NT2/D1 (cell line): ENCODE data around the gene HAUS8.

Experiments
- DNase-seq: peaks from one replicate; pipeline ENCODE4 v3.0.0-alpha.2; 2011; ENCODE audit warnings: low read depth, low spot score
- H3K27me3 ChIP-seq: 2 replicates; pipeline ENCODE4 v1.6.0; 2011; ENCODE audit warnings: mild to moderate bottlenecking; ENCODE audit not compliant: insufficient read length, insufficient read depth
- H3K36me3 ChIP-seq: 2 replicates; pipeline ENCODE4 v1.6.1; 2011; ENCODE audit warnings: mild to moderate bottlenecking, low read length, mixed read lengths; ENCODE audit not compliant: insufficient read depth, insufficient read length
- H3K4me1 ChIP-seq: 2 replicates; pipeline ENCODE4 v1.5.1; 2011; ENCODE audit not compliant: insufficient read depth, insufficient read length
- H3K4me3 ChIP-seq: 2 replicates; pipeline ENCODE4 v1.5.1; 2011; ENCODE audit warnings: low read depth; ENCODE audit not compliant: insufficient read length
- H3K9ac ChIP-seq: 2 replicates; pipeline ENCODE4 v1.6.0; 2011; ENCODE audit warnings: low read depth; ENCODE audit not compliant: insufficient read length
- H3K9me3 ChIP-seq: 2 replicates; pipeline ENCODE4 v1.5.1; 2011; ENCODE audit warnings: mild to moderate bottlenecking, low read length; ENCODE audit not compliant: insufficient read depth
- SUZ12 ChIP-seq: IDR thresholded peaks from 2 replicates; pipeline ENCODE4 v1.6.1; 2011; ENCODE audit not compliant: insufficient read length, insufficient read depth; ENCODE audit errors: extremely low read depth
- YY1 ChIP-seq: IDR thresholded peaks from 2 replicates; pipeline ENCODE4 v1.6.1; 2011; ENCODE audit not compliant: insufficient read length, insufficient read depth
- ZNF274 ChIP-seq: IDR thresholded peaks from 2 replicates; pipeline ENCODE4 v1.6.1; 2011; ENCODE audit warnings: mild to moderate bottlenecking, low read depth, low read length

Gene HAUS8

GRCh38 chr19:17086834-17087233, 11.6 kb upstream of the HAUS8 start:
- DNase-seq: no peak
- H3K27me3 ChIP-seq: no peaks in the 10 kb centered on the region
- no peak overlapping the region for H3K9ac ChIP-seq
- H3K9me3 ChIP-seq: no peaks in the 10 kb centered on the region
- H3K36me3 ChIP-seq: peaks cover 45% of the 10 kb centered on the region
- peaks cover 13% of the 10 kb centered on the region for H3K4me1 ChIP-seq
- H3K4me3 ChIP-seq: no peak overlapping the region
- no peak for TF ChIP-seq YY1
- TF ChIP-seq SUZ12: no peak
- TF ChIP-seq ZNF274: no peak

DNA sequence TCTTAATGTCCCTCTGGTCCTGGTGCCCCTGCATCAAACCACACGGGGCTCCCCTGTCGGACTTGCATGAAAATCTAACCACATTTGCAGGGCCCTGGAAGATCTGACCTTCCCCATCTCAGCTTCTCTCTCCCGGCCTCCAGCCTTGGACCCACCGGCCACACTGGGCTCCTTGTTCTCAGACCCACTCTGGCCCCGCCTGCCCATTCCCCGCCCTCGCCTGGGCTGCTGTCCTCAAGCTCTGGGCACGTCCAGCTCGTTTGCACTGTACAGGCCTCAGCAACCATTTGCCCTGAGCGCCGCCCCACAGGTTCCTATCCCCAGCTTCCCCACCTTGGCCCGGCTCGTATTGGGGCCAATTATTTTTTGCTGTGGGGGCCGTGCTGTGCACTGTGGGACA, 10.9 kb upstream of the HAUS8 start:
- H3K9me3 ChIP-seq: no peaks in the 10 kb centered on the region
- no peak overlapping the region for H3K9ac ChIP-seq
- no peaks in the 10 kb centered on the region for H3K27me3 ChIP-seq
- no peak for DNase-seq
- no peak for TF ChIP-seq YY1
- no peak for TF ChIP-seq ZNF274
- TF ChIP-seq SUZ12: no peak
- H3K4me1 ChIP-seq: peaks cover 8% of the 10 kb centered on the region
- H3K36me3 ChIP-seq: peaks cover 44% of the 10 kb centered on the region
- no peak overlapping the region for H3K4me3 ChIP-seq

GRCh38 chr19:17081672-17082630, 6.7 kb upstream of the HAUS8 start:
- no peak for TF ChIP-seq YY1
- no peak for TF ChIP-seq ZNF274
- no peak for TF ChIP-seq SUZ12
- H3K9ac ChIP-seq: no peak overlapping the region

GRCh38 chr19:17080440-17080801, 5.2 kb upstream of the HAUS8 start:
- H3K4me1 ChIP-seq: peaks cover 28% of the 10 kb centered on the region
- no peak overlapping the region for H3K9ac ChIP-seq
- TF ChIP-seq ZNF274: no peak

More at GRCh38 chr19:17081672-17082630, 6.7 kb upstream of the HAUS8 start:
- peaks cover 29% of the 10 kb centered on the region for H3K4me1 ChIP-seq
- H3K9me3 ChIP-seq: no peaks in the 10 kb centered on the region
- H3K4me3 ChIP-seq: no peak overlapping the region
- no peaks in the 10 kb centered on the region for H3K27me3 ChIP-seq
- DNase-seq: no peak
- H3K36me3 ChIP-seq: peaks cover 48% of the 10 kb centered on the region

GRCh38 chr19:17079710-17080439, 4.6 kb upstream of the HAUS8 start:
- no peak overlapping the region for H3K4me3 ChIP-seq
- no peaks in the 10 kb centered on the region for H3K27me3 ChIP-seq
- TF ChIP-seq ZNF274 (no peak), SUZ12 (no peak), YY1 (no peak)
- peaks cover 33% of the 10 kb centered on the region for H3K36me3 ChIP-seq
- H3K9me3 ChIP-seq: no peaks in the 10 kb centered on the region
- peaks cover 26% of the 10 kb centered on the region for H3K4me1 ChIP-seq
- no peak for DNase-seq
- H3K9ac ChIP-seq: peak overlapping the region; percentile 53

More at GRCh38 chr19:17080440-17080801, 5.2 kb upstream of the HAUS8 start:
- Histone ChIP-seq H3K4me3 (no peak overlapping the region), H3K36me3 (peaks cover 33% of the 10 kb centered on the region), H3K9me3 (no peaks in the 10 kb centered on the region), H3K27me3 (no peaks in the 10 kb centered on the region)
- DNase-seq: no peak

DNA sequence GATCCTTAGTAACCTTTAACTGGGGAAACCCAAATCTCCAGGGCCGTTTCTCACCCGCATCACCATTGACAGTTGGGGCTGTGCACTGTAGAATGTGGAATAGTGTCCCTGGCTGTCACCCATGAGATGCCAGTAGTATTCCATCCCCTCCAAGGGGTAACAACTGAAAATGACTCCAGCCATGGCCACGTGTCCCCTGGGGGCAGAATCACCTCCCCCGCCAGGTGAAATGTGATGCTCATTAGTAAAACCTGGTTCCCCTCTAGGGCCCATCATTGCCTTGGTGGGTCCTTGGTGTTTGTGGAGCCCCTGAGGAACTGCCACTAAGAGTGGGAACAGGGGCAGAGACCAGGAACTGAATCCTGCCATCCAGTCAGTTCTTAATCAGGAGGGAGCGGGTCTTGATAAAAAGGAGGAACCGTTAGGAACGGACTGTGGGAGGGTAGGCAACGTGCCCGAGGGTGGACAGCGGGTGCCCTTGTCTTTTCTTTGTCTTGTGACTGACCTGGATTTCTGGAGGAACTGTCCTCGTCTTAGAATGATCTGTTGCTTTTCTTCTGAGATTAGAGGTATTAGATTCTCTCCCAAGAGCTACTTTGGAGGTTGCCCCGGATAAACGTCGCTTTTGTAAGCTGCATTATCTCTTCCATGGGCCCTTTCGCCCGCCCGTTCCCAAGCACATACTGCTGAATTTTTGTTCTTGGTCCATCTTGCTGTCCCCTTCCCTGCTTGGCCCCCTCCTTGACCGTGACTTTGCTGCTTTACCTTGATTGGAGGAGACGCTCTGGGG, 3.9 kb upstream of the HAUS8 start:
- Histone ChIP-seq H3K9ac (peak overlapping the region; percentile 53), H3K27me3 (no peaks in the 10 kb centered on the region), H3K36me3 (peaks cover 35% of the 10 kb centered on the region), H3K4me3 (no peak overlapping the region), H3K4me1 (peaks cover 29% of the 10 kb centered on the region), H3K9me3 (no peaks in the 10 kb centered on the region)
- no peak for DNase-seq
- no peak for TF ChIP-seq YY1
- TF ChIP-seq SUZ12: no peak
- no peak for TF ChIP-seq ZNF274
